GM12878 (cell line): ENCODE results near the gene CCDC172. TPM values are rescaled to one million over a fixed set of nuclear protein-coding genes. Genes with fewer than 3 reads are reported as not detected.
A peak's percentile ranks its signal among the peaks of the same experiment; 100 is the strongest.

Experiments
- ATAC-seq: fragments of 200-7000 bp; cut with Tn5 transposase; 3 replicates; pipeline ENCODE4 v1.9.1; 2020; ENCODE audit warnings: mild to moderate bottlenecking, moderate library complexity
- BruUV-seq: library from RNA; stranded (reverse); fragments of 400-500 nt; replicated peaks from 2 replicates; lab custom pipeline; 2021; lab: Mats Ljungman, UMichigan
- CTCF ChIA-PET: fragments of 300-600 bp; sonication (Branson Sonifier 250); formaldehyde crosslinking; extraction: SDS; loops from one replicate; lab custom pipeline; 2021; ENCODE audit warnings: inconsistent platforms; lab: Yijun Ruan, JAX
- POLR2A ChIA-PET: fragments of 350-600 bp; formaldehyde crosslinking; extraction: SDS; loops from one replicate; lab custom pipeline; 2021; ENCODE audit warnings: inconsistent platforms; lab: Charles Lee
- RAD21 ChIA-PET: fragments of 300-600 bp; sonication (Branson Sonifier 250); formaldehyde crosslinking; loops from one replicate; lab custom pipeline; 2023; ENCODE audit warnings: antibody characterized with exemption; ENCODE audit not compliant: unreplicated experiment; lab: Charles Lee
- SMC1A ChIA-PET: fragments of 300-600 bp; sonication (Branson Sonifier 250); formaldehyde crosslinking; loops from one replicate; lab custom pipeline; 2023; ENCODE audit not compliant: unreplicated experiment, uncharacterized antibody; lab: Charles Lee
- DNase-seq: peaks from one replicate; pipeline ENCODE4 v3.0.0-alpha.2; 2011; ENCODE audit warnings: low read depth, low spot score
- FAIRE-seq: peaks from 3 replicates; lab custom pipeline; 2011; peaks lifted over from hg19 to GRCh38; lab: Jason Lieb, UNC
- H2AFZ ChIP-seq: 2 replicates; pipeline ENCODE4 v1.6.0; 2011; ENCODE audit warnings: low read depth, low read length, control low read depth; ENCODE audit not compliant: control insufficient read depth
- H3K27ac ChIP-seq: 2 replicates; pipeline ENCODE4 v1.5.1; 2011; ENCODE audit warnings: control low read depth; ENCODE audit not compliant: control insufficient read depth, insufficient read depth
- H3K27me3 ChIP-seq, 2 experiments: replicated peaks in 1 of 2; 2 replicates each; pipeline versions ENCODE4 v1.6.0 to v1.6.1; 2011; ENCODE audit warnings: low read length in 1 of 2; ENCODE audit not compliant: control insufficient read depth in 2 of 2, insufficient read depth in 2 of 2
- H3K36me3 ChIP-seq, 2 experiments: 2 replicates each; pipeline ENCODE4 v1.5.1; 2011; ENCODE audit warnings: low read length in 1 of 2; ENCODE audit not compliant: control insufficient read depth in 2 of 2, insufficient read depth in 2 of 2
- H3K4me1 ChIP-seq: 2 replicates; pipeline ENCODE4 v1.6.1; 2011; ENCODE audit warnings: mild to moderate bottlenecking, low read length, moderate library complexity, mixed read lengths; ENCODE audit not compliant: control insufficient read depth, insufficient read depth
- H3K4me2 ChIP-seq: 2 replicates; pipeline ENCODE4 v1.6.0; 2011; ENCODE audit warnings: control low read depth; ENCODE audit not compliant: control insufficient read depth, insufficient read depth
- H3K4me3 ChIP-seq: fragments of 200-600 bp; sonication (generic); 2 replicates; pipeline ENCODE4 v1.5.1; 2016
- H3K79me2 ChIP-seq: 2 replicates; pipeline ENCODE4 v1.6.0; 2011; ENCODE audit warnings: low read length; ENCODE audit not compliant: control insufficient read depth, insufficient read depth
- H3K9ac ChIP-seq: 2 replicates; pipeline ENCODE4 v1.8.0; 2011; ENCODE audit warnings: low read length, control low read depth, mixed read lengths; ENCODE audit not compliant: control insufficient read depth, insufficient read depth
- H3K9me3 ChIP-seq: replicated peaks from 3 replicates; pipeline ENCODE4 v1.5.1; 2011; ENCODE audit warnings: mild to moderate bottlenecking, low read length; ENCODE audit not compliant: control insufficient read depth, insufficient read depth
- H4K20me1 ChIP-seq: 2 replicates; pipeline ENCODE4 v1.6.0; 2011; ENCODE audit not compliant: control insufficient read depth, insufficient read depth
- ASH2L ChIP-seq: fragments of 300-600, 200-600 bp; sonication (generic); IDR thresholded peaks from 2 replicates; pipeline ENCODE4 v1.6.1; 2017; ENCODE audit warnings: low read depth, mild to moderate bottlenecking, borderline replicate concordance
- BACH1 ChIP-seq: fragments of 450-650 bp; IDR thresholded peaks from 2 replicates; pipeline ENCODE4 v1.6.1; 2017; ENCODE audit warnings: mild to moderate bottlenecking, borderline replicate concordance
- CBX3 ChIP-seq: fragments of 200-600 bp; sonication (generic); IDR thresholded peaks from 2 replicates; pipeline ENCODE4 v1.6.1; 2016; ENCODE audit warnings: low read depth, borderline replicate concordance
- CHD4 ChIP-seq: fragments of 200-600 bp; sonication (generic); IDR thresholded peaks from 2 replicates; pipeline ENCODE4 v1.6.1; 2016; ENCODE audit warnings: mild to moderate bottlenecking
- CREM ChIP-seq: IDR thresholded peaks from 2 replicates; pipeline ENCODE4 v1.6.1; 2014; ENCODE audit warnings: antibody characterized with exemption, low read depth
- CTCF ChIP-seq, 3 experiments: IDR thresholded peaks in 2 of 3; conservative IDR thresholded peaks in 1 of 3; 2 replicates each; pipeline ENCODE4 v1.5.1; 2011; ENCODE audit warnings: low read depth in 3 of 3, low read length in 3 of 3, mild to moderate bottlenecking in 3 of 3, control low read depth in 2 of 3, moderate library complexity in 2 of 3, inconsistent platforms in 1 of 3, mixed read lengths in 1 of 3; ENCODE audit not compliant: control insufficient read depth in 2 of 3, insufficient read depth in 1 of 3; ENCODE audit errors: extremely low read depth in 1 of 3
- DPF2 ChIP-seq: fragments of 450-650 bp; IDR thresholded peaks from 2 replicates; pipeline ENCODE4 v1.6.1; 2017; ENCODE audit warnings: mild to moderate bottlenecking
- EP300 ChIP-seq, 2 experiments: fragments of 150-350 bp in 1 of 2; IDR thresholded peaks; 2 replicates each; pipeline ENCODE4 v1.6.1; 2011 to 2012; ENCODE audit warnings: low read depth in 2 of 2, low read length in 2 of 2, borderline replicate concordance in 1 of 2, improper control_type of control experiment in 1 of 2, inconsistent platforms in 1 of 2; ENCODE audit not compliant: control insufficient read depth in 1 of 2
- EZH2 ChIP-seq: IDR thresholded peaks from 2 replicates; pipeline ENCODE4 v1.6.1; 2012; ENCODE audit warnings: low read depth, mild to moderate bottlenecking, control low read depth, inconsistent platforms, low read length, borderline replicate concordance; ENCODE audit not compliant: control insufficient read depth
- IRF4 ChIP-seq: IDR thresholded peaks from 2 replicates; pipeline ENCODE4 v1.6.1; 2011; ENCODE audit warnings: low read depth, low read length
- MTA3 ChIP-seq: IDR thresholded peaks from 2 replicates; pipeline ENCODE4 v1.6.1; 2012; ENCODE audit warnings: low read length, inconsistent platforms, borderline replicate concordance
- RUNX3 ChIP-seq: IDR thresholded peaks from 2 replicates; pipeline ENCODE4 v1.6.1; 2012; ENCODE audit warnings: low read length, inconsistent platforms
- SMAD5 ChIP-seq: IDR thresholded peaks from 2 replicates; pipeline ENCODE4 v1.6.1; 2016; ENCODE audit warnings: antibody characterized with exemption, low read depth
- YY1 ChIP-seq: IDR thresholded peaks from 2 replicates; pipeline ENCODE4 v1.6.1; 2011; ENCODE audit warnings: low read depth, mild to moderate bottlenecking, low read length
- ZNF207 ChIP-seq: fragments of 450-650 bp; IDR thresholded peaks from 2 replicates; pipeline ENCODE4 v1.6.1; 2014; ENCODE audit warnings: antibody characterized with exemption, mild to moderate bottlenecking, borderline replicate concordance
- WGBS: methylation state at CpG from one replicate; pipeline ENCODE4 v1.1.6; 2016; ENCODE audit warnings: low lambda C conversion rate; ENCODE audit not compliant: insufficient replicate concordance, insufficient coverage; ENCODE audit errors: missing lambda C conversion rate; 5-methylcytosine and 5-hydroxymethylcytosine counted together
- in situ Hi-C: fragments of 300-500 bp; cut with MboI; formaldehyde crosslinking; loops from 9 replicates; pipeline ENCODE4 v1.14.3; 2018; ENCODE audit warnings: mixed read lengths
- intact Hi-C: fragments of 100-400 bp; cut with micrococcal nuclease; formaldehyde crosslinking; loops from one replicate; pipeline ENCODE4 v1.14.2; 2022; ENCODE audit not compliant: unreplicated experiment
- polyA plus RNA-seq, 11 experiments: library from polyadenylated mRNA; depleted of rRNA in 4 of 11; unstranded in 6 of 11; stranded (reverse) in 5 of 11; fragments of >200 nt; fragmentation: Nextera tagmentation in 4 of 11; fragmentation: Illumina TruSeq in 1 of 11; extraction: Ambion mirVana in 4 of 11; extraction: Trizol in 1 of 11; gene quantifications; 1 replicate in 1 of 11; 2 replicates in 10 of 11; pipeline versions ENCODE4 v1.2.1 to v1.2.3, GENCODE V29; 2011 to 2016; ENCODE audit warnings: inconsistent platforms in 2 of 11, missing spikeins in 2 of 11, low read depth in 1 of 11
- total RNA-seq, 4 experiments: library from RNA; depleted of rRNA in 3 of 4; stranded (reverse); fragments of >200 nt in 3 of 4; fragmentation: Illumina TruSeq in 1 of 4; extraction: Trizol in 1 of 4; gene quantifications; 2 replicates each; pipeline versions ENCODE4 v1.2.1 to v1.2.3, GENCODE V29; 2013 to 2021
- TF ChIP-seq, protein P1 (sequence below): IDR thresholded peaks from 2 replicates; pipeline ENCODE4 v1.6.1; 2011; ENCODE audit warnings: mild to moderate bottlenecking, low read depth, low read length, moderate library complexity; ENCODE audit not compliant: insufficient replicate concordance

The CCDC172 gene
- total and polyA plus RNA-seq, 10 of the 15 experiments (the other 5 are each of a cell fraction or from before 2014, with no cell fraction given): not detected

GRCh38 chr10:116286626-116287200 lies 37.5 kb upstream of the CCDC172 start (continued):
- TF ChIP-seq CTCF (IDR thresholded peaks at IDR 0.05 in 2 of 3, conservative IDR thresholded peaks at IDR 0.05 in 1 of 3; ENCODE audit: control insufficient read depth in 2 of 3, extremely low read depth in 1 of 3, insufficient read depth in 1 of 3, low read depth in 3 of 3, low read length in 3 of 3) (no peak), DPF2 (no peak), BACH1 (no peak), RUNX3 (no peak), CHD4 (no peak), SMAD5 (no peak)
- TF ChIP-seq, protein P1, sequence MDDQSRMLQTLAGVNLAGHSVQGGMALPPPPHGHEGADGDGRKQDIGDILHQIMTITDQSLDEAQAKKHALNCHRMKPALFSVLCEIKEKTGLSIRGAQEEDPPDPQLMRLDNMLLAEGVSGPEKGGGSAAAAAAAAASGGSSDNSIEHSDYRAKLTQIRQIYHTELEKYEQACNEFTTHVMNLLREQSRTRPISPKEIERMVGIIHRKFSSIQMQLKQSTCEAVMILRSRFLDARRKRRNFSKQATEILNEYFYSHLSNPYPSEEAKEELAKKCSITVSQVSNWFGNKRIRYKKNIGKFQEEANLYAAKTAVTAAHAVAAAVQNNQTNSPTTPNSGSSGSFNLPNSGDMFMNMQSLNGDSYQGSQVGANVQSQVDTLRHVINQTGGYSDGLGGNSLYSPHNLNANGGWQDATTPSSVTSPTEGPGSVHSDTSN: no peak

DNA sequence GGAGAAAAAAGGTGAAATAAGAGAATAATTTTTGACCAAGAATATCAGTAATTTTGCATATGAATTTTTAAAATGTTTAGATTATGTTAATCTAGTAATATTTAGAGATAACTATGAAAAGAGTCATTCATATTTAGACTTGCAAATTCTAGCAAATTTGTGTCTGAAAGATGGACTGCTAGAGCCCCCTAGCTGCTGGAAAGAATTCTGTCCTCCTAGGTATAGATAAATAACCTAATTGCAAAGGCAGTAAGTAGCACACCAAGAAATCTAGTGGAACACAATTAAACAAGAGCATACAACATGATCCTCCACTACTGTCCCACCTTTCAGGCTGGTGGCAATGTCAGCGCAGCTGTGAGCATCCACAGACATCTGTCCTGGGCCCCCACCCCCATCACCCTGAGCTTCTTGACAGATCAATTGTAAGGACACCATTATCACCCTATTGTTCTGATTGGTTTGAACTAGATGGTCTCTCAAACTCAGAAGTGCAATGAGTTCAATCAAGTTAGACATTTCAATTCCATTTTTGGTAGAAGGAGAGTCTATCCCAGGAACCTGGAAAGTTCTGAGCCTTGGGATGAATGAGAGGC lies 36.2 kb upstream of the CCDC172 start:
- H3K4me2 ChIP-seq: no peak overlapping the region
- FAIRE-seq (peak; percentile 23), DNase-seq (no peak), ATAC-seq (peak; percentile 62; the same call in 2 of the 3 replicates)
- RAD21 ChIA-PET: interaction anchor here (1.2 to 1.5 kb wide), 2 partner anchors 489 to 582 kb away, joined by 6 to 7 read pairs; no protein-coding TSS in a partner anchor
- no peaks in the 10 kb centered on the region for H3K9me3 ChIP-seq
- intact Hi-C loops (loop anchor here (1.0 kb wide), 2 partner anchors 489 to 582 kb away; no protein-coding TSS in a partner anchor), in situ Hi-C loops (loop anchor here (10.0 kb wide), 1 partner anchor 493 kb away; no protein-coding TSS in a partner anchor)
- CTCF ChIA-PET: interaction anchor here (0.5 to 2.6 kb wide), 14 partner anchors 9 to 1116 kb away, joined by 3 to 20 read pairs (median 4); no protein-coding TSS in a partner anchor
- H3K4me1 ChIP-seq: no peaks in the 10 kb centered on the region
- H3K9ac ChIP-seq: no peak overlapping the region
- no peak overlapping the region for H2AFZ ChIP-seq
- H3K36me3 ChIP-seq: no peaks in the 10 kb centered on the region
- H4K20me1 ChIP-seq: no peaks in the 10 kb centered on the region
- no peak overlapping the region for H3K27ac ChIP-seq
- 0% methylated on average over 1 of the region's 1 CpG for WGBS
- no peak overlapping the region for H3K4me3 ChIP-seq
- POLR2A ChIA-PET: no interaction called here
- no peaks in the 10 kb centered on the region for H3K27me3 ChIP-seq
- SMC1A ChIA-PET: interaction anchor here (0.9 to 2.5 kb wide), 4 partner anchors 11 to 581 kb away, joined by 3 to 12 read pairs (median 4); no protein-coding TSS in a partner anchor
- no peaks in the 10 kb centered on the region for H3K79me2 ChIP-seq
- no TSS peak for BruUV-seq
- TF ChIP-seq IRF4: no peak
- TF ChIP-seq CTCF (IDR thresholded peaks at IDR 0.05 in 2 of 3, conservative IDR thresholded peaks at IDR 0.05 in 1 of 3; ENCODE audit: control insufficient read depth in 2 of 3, extremely low read depth in 1 of 3, insufficient read depth in 1 of 3, low read depth in 3 of 3, low read length in 3 of 3): peak; percentile 41 to 53 (median 51); a peak in 5 of 6 replicates
- TF ChIP-seq YY1: no peak
- no peak for TF ChIP-seq MTA3
- no peak for TF ChIP-seq ZNF207
- no peak for TF ChIP-seq EP300 (IDR thresholded peaks at IDR 0.05; ENCODE audit: borderline replicate concordance in 1 of 2, control insufficient read depth in 1 of 2, low read depth in 2 of 2, low read length in 2 of 2)
- no peak for TF ChIP-seq CBX3
- TF ChIP-seq ASH2L: no peak
- TF ChIP-seq CREM: no peak
- TF ChIP-seq EZH2: no peak
